Right kidney (tissue), 1 donor: ENCODE data around the gene ZNF672.
A peak's percentile ranks its signal among the peaks of the same experiment; 100 is the strongest.
"Not testable (repeated sequence)": the region's sequence is repeated elsewhere in the genome, so short reads cannot be mapped to it uniquely, and the experiment has no call there.

Source experiments
- DNase-seq: peaks from one replicate; pipeline ENCODE4 v3.0.0-alpha.2; 2016

ZNF672 gene

DNA sequence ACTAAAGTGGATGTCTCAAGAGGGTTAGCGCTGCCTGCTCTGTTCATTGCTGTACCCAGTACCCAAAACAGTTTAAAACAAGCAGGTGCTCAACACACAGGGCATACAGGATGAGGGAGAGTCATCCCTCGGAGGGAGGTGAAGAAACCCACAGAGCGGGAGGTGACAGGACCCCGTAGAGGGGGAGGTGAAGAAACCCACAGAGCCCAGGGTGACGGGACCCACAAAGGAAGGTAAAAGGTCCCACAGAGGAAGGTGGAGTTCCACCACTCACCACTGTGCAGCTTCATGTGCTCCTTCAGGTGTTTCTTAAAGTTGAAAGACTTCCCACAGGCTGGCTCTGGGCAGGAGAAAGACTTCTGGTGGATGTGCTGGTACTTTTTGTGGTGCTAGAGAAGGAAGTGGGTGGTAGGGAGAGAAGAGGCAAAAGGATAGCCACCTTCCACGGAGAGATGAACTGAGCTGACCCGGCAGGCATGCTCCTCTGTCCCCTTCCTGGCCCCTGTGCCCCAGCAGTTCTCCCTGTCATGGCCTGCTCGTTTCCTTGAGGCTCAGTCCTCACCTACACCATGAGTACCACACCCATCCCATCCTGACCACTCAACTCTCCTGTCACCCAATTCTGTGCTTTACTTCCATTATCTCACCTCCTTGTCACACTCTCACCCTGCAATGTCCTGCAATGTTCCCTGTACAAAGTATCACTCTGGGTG is 15.8 kb downstream of the ZNF672 start:
- no peak for DNase-seq

DNA sequence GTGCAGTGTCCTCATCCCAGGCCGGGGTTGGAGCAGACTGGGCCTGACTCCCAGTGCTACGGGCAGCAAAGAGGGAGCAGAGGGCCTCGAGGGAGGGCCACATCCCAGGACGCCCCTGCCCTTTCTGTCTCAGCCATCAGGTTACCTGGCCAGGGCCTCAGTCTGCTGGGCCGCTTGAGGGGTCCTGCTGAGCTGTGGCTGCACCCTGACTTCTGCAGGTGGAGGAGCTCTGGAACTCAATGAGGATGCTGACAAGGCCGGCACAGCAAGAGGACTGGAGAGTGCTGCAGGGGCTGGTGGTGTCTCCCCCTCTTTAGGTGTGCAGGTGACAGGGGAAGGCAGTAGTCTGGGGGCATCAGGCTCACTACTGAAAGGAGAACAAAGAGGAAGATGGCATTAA is 17.6 kb downstream of the ZNF672 start:
- no peak for DNase-seq

GRCh38 chr1:248856176-248856575 is 18.2 kb downstream of the ZNF672 start:
- no peak for DNase-seq

GRCh38 chr1:248857201-248857600 is 19.2 kb downstream of the ZNF672 start:
- no peak for DNase-seq

DNA sequence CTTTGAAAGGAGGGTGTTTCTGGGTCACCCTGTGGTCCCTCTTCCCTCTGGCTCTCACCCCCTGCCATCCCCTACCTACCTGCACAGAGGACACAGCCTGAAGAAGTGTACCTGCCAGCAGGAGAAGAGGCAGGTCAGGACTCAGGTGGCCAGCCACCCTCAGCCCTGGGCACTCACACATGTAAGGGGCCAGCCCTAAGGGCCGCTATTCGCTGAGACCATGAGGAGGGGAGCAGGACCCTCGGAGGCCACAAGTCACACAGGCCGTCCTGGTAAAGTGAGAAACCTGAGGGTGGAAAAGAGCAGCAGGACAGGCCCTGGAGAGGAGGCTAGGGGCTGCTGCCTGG is 19.7 kb downstream of the ZNF672 start:
- DNase-seq, result no peak

- peak; percentile 82 for DNase-seq
Observed at GRCh38 chr1:248858096-248858890, 20.3 kb downstream of the ZNF672 start.

- peak; percentile 91 for DNase-seq
Observed at GRCh38 chr1:248858891-248859889, 21.2 kb downstream of the ZNF672 start, which contains the start of gene ZNF692. TSS of gene ZNF692 (minus strand) at chr1:248859085. CDS start at chr1:248858309, 776 bp downstream.

GRCh38 chr1:248860007-248860406 is 22.0 kb downstream of the ZNF672 start:
- no peak for DNase-seq

DNA sequence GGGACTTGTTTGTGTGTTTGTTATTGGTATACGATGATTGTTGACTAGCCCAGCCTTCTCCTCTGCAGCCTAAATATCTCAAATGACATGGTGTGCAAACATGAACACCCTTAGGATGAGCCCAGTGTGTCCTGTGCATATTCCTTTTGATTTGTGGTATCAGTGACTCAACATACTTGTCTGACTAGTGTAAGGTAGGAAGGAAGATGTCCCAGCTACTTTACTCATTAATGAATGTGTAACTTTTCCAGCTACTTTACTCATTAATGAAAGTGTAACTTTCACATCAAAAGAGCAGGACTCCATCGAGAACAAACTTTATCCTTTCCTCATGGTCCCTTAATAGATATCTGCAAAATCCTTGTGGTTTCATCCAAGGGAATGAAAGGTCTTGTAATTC is 23.6 kb downstream of the ZNF672 start:
- DNase-seq, result no peak

DNA sequence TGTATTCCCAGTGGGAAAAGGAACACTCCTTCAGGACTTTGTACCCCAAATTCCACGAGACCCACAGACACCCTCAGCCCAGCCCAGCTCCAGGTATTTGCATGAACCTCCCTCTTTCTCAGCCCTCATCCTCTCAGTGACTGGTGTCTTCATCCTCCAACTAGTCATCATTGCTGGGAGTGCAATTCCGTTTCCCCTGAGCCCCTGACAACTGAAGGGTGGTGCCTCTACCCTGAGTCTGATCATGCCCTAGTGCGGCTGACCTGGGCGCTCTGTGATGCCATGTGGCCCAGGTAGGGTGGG is 24.6 kb downstream of the ZNF672 start:
- DNase-seq, result no peak

GRCh38 chr1:248862998-248863881 is 25.2 kb downstream of the ZNF672 start:
- DNase-seq, result peak; percentile 91

DNA sequence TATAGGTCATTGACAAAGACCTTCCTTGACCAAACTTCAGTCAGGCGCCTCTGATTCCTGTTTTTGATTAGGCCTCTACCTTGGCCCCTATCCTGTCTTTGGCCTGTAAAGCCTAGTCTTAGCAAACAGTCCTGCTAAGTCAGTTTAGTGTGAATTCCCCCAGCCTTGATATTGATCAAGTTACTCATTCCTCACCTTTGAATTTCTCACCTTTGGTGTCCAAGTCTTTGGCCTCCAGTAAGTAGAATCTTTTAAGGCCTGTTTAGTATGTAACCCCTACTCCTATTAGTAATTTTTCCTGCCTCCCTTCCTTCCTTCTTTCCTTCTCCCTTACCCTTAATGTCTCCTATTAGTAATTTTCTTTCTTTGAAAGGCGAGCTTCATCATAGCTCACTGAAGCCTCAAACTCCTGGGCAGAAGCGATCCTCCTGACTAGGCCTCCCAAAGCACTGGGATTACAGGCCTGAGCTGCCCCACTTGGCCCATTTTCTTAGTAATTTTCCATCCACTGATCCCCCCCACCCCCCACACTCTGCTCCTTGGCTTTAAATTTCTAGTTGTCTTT is 33.9 kb downstream of the ZNF672 start:
- no peak for DNase-seq

DNA sequence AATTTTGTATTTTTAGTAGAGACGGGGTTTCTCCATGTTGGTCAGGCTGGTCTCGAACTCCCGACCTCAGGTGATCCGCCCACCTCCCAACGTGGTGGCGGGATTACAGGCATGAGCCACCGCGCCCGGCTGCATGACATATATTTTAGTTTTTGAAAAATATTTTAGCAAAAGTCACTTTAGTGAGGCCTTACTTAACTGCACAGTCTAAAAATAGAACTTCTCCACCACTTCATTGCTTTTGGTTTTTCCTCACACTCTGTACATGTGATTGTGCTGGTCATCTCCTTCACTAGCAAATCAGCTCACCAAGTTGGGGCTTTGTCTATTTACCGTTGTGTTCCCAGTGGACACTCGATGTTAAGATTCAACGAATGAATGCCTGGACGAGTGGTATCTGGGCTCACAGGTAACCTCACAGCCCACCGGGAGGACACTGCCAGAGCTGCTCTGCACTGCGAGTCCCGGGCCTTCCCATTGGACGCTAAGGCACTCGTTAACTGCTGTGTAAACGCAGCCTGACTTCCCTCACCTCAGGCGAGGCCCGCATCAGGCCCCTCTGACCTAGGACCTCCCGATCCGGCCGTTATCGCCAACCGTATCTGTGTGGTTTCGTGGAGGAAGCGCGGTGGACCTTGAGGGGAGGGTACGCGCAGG is 34.9 kb downstream of the ZNF672 start:
- peak; percentile 85 for DNase-seq

GRCh38 chr1:248873409-248873992 is 35.5 kb downstream of the ZNF672 start:
- peak; percentile 94 for DNase-seq

DNA sequence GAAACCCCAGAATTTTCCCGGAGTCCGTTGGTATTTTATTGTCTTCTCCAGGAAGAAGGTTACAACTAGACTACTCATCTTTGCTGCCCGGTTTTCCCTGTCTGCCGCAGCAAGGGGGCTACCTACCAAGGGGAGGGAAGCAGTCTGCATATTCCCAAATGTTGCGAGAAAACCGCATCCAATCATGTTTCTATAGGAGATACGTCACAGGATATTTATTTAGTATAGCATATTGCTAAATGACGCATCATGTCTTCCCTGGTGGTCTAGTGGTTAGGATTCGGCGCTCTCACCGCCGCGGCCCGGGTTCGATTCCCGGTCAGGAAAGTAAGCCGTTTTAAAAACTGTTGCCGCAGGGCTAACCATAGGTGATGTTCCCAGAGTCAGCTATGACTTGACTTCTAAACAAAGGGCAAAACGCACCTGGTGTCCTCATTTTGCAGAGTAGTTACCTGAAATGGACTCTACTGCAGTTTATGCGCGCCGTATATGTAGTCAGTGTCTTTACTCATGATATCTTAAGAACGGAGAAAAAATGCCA is 36.0 kb downstream of the ZNF672 start:
- peak; percentile 94 for DNase-seq

- no peak for DNase-seq
Observed at GRCh38 chr1:248881261-248881660, 43.2 kb downstream of the ZNF672 start.

GRCh38 chr1:248882427-248882826 is 44.4 kb downstream of the ZNF672 start:
- DNase-seq, result not testable (repeated sequence)

DNA sequence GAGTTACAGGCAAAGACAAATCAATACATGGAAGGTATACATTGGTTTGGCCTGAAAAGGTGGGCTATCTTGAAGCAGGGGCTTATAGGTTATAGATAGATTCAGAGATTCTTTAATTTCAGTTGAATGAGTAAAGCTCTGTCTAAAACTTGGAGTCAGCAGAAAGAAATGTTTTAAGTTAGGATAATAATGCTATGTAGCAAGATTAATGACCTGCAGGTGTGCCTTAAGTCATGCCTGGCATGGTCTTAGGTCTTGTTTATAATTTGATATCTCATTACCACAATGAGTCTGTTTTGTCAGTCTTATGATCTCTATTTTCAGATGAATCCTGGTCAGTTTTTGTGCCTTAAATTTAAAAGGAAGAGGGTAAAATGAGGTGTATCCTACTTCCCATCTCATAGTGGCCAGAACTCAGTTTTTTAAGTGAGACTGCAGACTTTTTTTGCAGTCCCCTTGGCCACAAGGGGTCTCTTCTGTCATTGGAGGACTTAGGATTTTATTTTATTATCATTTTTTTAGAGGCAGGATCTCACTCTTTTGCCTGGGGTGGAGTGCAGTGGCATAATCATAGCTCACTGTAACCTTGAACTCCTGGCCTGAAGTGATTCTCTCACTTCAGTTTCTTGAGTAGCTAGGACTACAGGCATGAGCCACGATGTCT is 46.7 kb downstream of the ZNF672 start:
- no peak for DNase-seq

GRCh38 chr1:248885646-248886045 is 47.6 kb downstream of the ZNF672 start:
- DNase-seq, result no peak
